Memory B cell (primary cell): ENCODE results near the gene COL21A1.

Experiments
- ATAC-seq: fragments of 150-1000 bp; cut with Tn5 transposase; 2 replicates; pipeline ENCODE4 v1.10.0; 2021; ENCODE audit warnings: low read depth, mild to moderate bottlenecking, moderate library complexity
- DNase-seq, 2 donors: peaks; one replicate each; pipeline ENCODE4 v3.0.0; 2022; ENCODE audit warnings: low spot score in 2 of 2
- H3K27ac Mint-ChIP-seq: one replicate; pipeline ENCODE4 v1.8.0; 2022; ENCODE audit warnings: mild to moderate bottlenecking, moderate library complexity, mixed read lengths
- H3K27me3 Mint-ChIP-seq: one replicate; pipeline ENCODE4 v1.8.0; 2022; ENCODE audit warnings: mixed read lengths
- H3K36me3 Mint-ChIP-seq: one replicate; pipeline ENCODE4 v1.8.0; 2022; ENCODE audit warnings: mild to moderate bottlenecking, mixed read lengths
- H3K4me1 Mint-ChIP-seq: one replicate; pipeline ENCODE4 v1.8.0; 2022; ENCODE audit warnings: mixed read lengths
- H3K4me3 Mint-ChIP-seq: one replicate; pipeline ENCODE4 v1.8.0; 2022; ENCODE audit warnings: mild to moderate bottlenecking, moderate library complexity, mixed read lengths
- H3K9me3 Mint-ChIP-seq: one replicate; pipeline ENCODE4 v1.8.0; 2022; ENCODE audit warnings: mixed read lengths

The COL21A1 gene

DNA sequence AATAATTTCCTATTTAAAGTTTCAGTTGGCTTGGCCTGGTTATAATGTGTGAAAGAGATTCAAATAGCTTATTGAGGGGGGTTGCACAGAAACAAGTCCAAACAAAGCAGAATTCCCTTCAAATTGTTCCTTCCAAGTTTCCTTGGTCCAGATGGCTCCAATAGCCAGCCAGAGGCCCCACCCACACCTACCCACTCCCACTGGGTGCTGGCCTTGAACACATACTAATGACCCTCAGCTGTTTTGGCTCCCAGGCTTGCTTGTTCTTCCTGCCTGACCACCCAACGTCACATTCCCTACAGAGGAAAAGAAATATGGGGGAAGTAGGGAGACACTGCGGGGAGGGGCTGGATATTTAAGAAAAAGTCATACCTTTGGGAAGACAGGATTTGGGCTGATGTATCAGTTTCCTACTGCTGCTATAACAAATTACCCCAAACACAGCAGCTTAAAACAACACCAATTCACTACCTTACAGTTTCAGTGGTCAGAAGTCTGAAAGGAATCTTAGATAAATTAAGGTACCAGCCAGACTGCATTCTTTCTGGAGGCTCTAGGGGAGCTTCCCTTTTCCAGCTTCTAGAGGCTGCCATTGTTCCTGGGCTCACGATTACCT lies 95.7 kb downstream of the COL21A1 start:
- H3K27ac Mint-ChIP-seq, result no peak overlapping the region
- ATAC-seq, result no peak
- H3K4me3 Mint-ChIP-seq, result no peak overlapping the region
- DNase-seq, result no peak
- no peaks in the 10 kb centered on the region for H3K4me1 Mint-ChIP-seq
- no peaks in the 10 kb centered on the region for H3K27me3 Mint-ChIP-seq
- peaks cover 31% of the 10 kb centered on the region for H3K9me3 Mint-ChIP-seq
- H3K36me3 Mint-ChIP-seq, result no peaks in the 10 kb centered on the region

DNA sequence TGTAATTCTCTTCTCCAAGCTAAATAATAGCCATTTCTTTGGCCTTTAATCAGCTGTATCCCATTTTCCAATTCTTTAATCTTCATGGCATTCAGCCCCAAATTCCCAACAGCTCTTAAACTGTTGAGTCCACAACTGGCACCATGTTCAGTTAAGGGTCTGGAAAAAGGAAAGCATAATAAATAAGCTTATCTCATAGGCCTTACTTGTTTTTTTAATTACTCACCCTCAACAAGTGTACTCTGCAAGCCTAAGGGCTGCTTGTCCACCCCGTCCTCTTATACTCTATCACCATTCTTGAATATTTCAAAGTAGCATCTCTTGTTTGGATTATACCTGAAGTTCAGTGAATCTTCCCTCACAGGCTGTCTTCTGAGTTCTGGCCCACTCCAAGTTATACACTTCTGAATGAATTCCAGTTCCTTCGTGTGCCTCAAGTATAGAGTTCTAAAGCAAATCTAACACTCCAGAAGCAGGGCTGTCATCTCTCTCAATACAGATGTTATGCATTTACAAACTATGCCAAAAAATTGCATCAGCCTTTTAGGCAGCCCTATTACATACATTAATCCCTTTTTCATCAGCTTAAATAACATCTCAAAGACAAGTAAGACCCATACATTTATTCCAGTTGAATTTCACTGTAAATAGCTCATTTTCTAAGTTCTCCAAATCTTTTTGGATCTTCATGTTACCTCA lies 98.7 kb downstream of the COL21A1 start:
- DNase-seq, result no peak
- no peaks in the 10 kb centered on the region for H3K36me3 Mint-ChIP-seq
- peaks cover 20% of the 10 kb centered on the region for H3K9me3 Mint-ChIP-seq
- no peak overlapping the region for H3K4me3 Mint-ChIP-seq
- H3K27ac Mint-ChIP-seq, result no peak overlapping the region
- no peaks in the 10 kb centered on the region for H3K4me1 Mint-ChIP-seq
- H3K27me3 Mint-ChIP-seq, result no peaks in the 10 kb centered on the region
- ATAC-seq, result no peak

GRCh38 chr6:56147766-56148165 lies 99.6 kb downstream of the COL21A1 start:
- DNase-seq (no peak), ATAC-seq (no peak)
- Mint-ChIP-seq H3K9me3 (peaks cover 19% of the 10 kb centered on the region), H3K4me1 (no peaks in the 10 kb centered on the region), H3K36me3 (no peaks in the 10 kb centered on the region), H3K27ac (no peak overlapping the region), H3K4me3 (no peak overlapping the region), H3K27me3 (no peaks in the 10 kb centered on the region)

DNA sequence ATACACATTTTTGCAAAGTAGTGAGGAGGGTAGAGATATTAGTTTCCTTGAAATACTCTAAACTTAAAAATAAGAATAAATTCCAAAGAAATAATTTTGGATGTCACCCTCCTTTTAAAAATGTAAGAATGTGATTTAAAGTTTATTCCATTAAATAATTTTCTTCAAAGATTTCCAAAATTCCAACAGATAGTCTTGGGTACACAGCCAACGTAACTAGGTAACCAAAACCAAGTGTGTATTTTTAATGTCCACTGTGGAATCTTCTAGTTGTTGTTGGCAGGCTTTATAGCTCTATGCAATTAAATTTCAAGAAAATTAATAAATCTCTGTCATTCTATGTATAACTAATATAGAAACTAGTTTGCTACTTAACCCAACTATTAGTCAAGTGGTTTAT lies 101.3 kb downstream of the COL21A1 start:
- Mint-ChIP-seq H3K27ac (no peak overlapping the region), H3K4me3 (no peak overlapping the region), H3K4me1 (no peaks in the 10 kb centered on the region), H3K27me3 (no peaks in the 10 kb centered on the region), H3K9me3 (peaks cover 21% of the 10 kb centered on the region), H3K36me3 (no peaks in the 10 kb centered on the region)
- no peak for ATAC-seq
- no peak for DNase-seq

GRCh38 chr6:56145616-56146015 lies 101.8 kb downstream of the COL21A1 start:
- ATAC-seq (no peak), DNase-seq (no peak)
- Mint-ChIP-seq H3K4me1 (no peaks in the 10 kb centered on the region), H3K9me3 (peaks cover 21% of the 10 kb centered on the region), H3K27ac (no peak overlapping the region), H3K27me3 (no peaks in the 10 kb centered on the region), H3K36me3 (no peaks in the 10 kb centered on the region), H3K4me3 (no peak overlapping the region)

- Mint-ChIP-seq H3K4me1 (no peaks in the 10 kb centered on the region), H3K4me3 (no peak overlapping the region), H3K9me3 (peaks cover 18% of the 10 kb centered on the region), H3K27me3 (no peaks in the 10 kb centered on the region), H3K36me3 (no peaks in the 10 kb centered on the region), H3K27ac (no peak overlapping the region)
- no peak for DNase-seq
- no peak for ATAC-seq
Measured at GRCh38 chr6:56144538-56145324, 102.6 kb downstream of the COL21A1 start.

- no peak for DNase-seq
- no peak overlapping the region for H3K4me3 Mint-ChIP-seq
- H3K27me3 Mint-ChIP-seq, result no peaks in the 10 kb centered on the region
- no peak overlapping the region for H3K27ac Mint-ChIP-seq
- no peaks in the 10 kb centered on the region for H3K4me1 Mint-ChIP-seq
- H3K36me3 Mint-ChIP-seq, result no peaks in the 10 kb centered on the region
- H3K9me3 Mint-ChIP-seq, result peaks cover 16% of the 10 kb centered on the region
- no peak for ATAC-seq
Measured at GRCh38 chr6:56143796-56144195, 103.6 kb downstream of the COL21A1 start.

DNA sequence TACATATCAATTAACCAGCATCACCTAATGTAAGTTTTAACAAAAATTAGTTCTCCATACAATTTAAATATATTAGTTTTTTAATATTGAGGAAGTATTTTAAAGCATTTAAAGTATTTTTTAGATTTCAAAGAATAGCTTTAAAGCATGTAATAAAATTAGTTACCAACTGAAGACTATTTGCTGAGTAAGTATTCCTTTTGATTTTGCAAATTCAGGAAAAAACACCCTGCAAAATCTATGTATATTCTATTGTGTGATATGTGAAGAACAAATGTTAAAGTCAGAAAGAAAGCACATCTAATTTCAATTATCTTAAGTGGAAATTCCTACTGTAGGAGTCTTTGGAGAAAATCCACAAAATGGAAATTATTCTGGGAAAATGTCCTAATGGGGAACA lies 107.3 kb downstream of the COL21A1 start:
- DNase-seq (no peak), ATAC-seq (no peak)
- H3K4me1 Mint-ChIP-seq, result no peaks in the 10 kb centered on the region
- H3K9me3 Mint-ChIP-seq, result peaks cover 15% of the 10 kb centered on the region
- no peaks in the 10 kb centered on the region for H3K36me3 Mint-ChIP-seq
- H3K27ac Mint-ChIP-seq, result no peak overlapping the region
- no peaks in the 10 kb centered on the region for H3K27me3 Mint-ChIP-seq
- no peak overlapping the region for H3K4me3 Mint-ChIP-seq

- Mint-ChIP-seq H3K4me1 (no peaks in the 10 kb centered on the region), H3K36me3 (no peaks in the 10 kb centered on the region), H3K27me3 (no peaks in the 10 kb centered on the region), H3K27ac (no peak overlapping the region), H3K9me3 (peaks cover 13% of the 10 kb centered on the region), H3K4me3 (no peak overlapping the region)
- DNase-seq (no peak), ATAC-seq (no peak)
Measured at GRCh38 chr6:56115715-56116114, 131.7 kb downstream of the COL21A1 start.

- Mint-ChIP-seq H3K36me3 (no peaks in the 10 kb centered on the region), H3K4me3 (no peak overlapping the region), H3K27ac (no peak overlapping the region), H3K27me3 (no peaks in the 10 kb centered on the region), H3K9me3 (peaks cover 5% of the 10 kb centered on the region), H3K4me1 (no peaks in the 10 kb centered on the region)
- DNase-seq (no peak), ATAC-seq (no peak)
Measured at GRCh38 chr6:56109149-56109548, 138.2 kb downstream of the COL21A1 start.

GRCh38 chr6:56106231-56106630 lies 141.1 kb downstream of the COL21A1 start:
- DNase-seq, result no peak
- Mint-ChIP-seq H3K27ac (no peak overlapping the region), H3K9me3 (peaks cover 5% of the 10 kb centered on the region), H3K36me3 (no peaks in the 10 kb centered on the region), H3K4me1 (no peaks in the 10 kb centered on the region), H3K27me3 (no peaks in the 10 kb centered on the region), H3K4me3 (no peak overlapping the region)
- no peak for ATAC-seq

DNA sequence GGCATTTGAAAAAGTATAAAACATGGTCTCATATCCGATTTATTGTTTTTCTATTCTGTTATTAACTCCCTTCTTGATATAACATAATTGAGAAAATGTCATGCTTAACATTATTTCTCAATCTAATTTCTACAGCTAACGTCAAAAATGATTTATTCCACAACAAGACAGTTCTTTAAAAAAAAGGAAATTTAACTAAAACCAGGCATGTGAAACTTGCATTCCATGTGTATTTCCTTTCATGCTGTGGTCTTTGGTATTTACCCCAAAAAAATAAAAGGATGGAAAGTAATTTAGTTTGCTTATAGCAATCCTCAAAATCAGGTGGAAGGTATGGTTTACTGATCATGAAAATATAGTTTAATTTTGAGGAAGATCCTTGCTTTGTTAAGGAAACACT lies 142.8 kb downstream of the COL21A1 start:
- Mint-ChIP-seq H3K27ac (no peak overlapping the region), H3K4me3 (no peak overlapping the region), H3K9me3 (peaks cover 6% of the 10 kb centered on the region), H3K27me3 (no peaks in the 10 kb centered on the region), H3K36me3 (no peaks in the 10 kb centered on the region), H3K4me1 (no peaks in the 10 kb centered on the region)
- DNase-seq (no peak), ATAC-seq (no peak)

DNA sequence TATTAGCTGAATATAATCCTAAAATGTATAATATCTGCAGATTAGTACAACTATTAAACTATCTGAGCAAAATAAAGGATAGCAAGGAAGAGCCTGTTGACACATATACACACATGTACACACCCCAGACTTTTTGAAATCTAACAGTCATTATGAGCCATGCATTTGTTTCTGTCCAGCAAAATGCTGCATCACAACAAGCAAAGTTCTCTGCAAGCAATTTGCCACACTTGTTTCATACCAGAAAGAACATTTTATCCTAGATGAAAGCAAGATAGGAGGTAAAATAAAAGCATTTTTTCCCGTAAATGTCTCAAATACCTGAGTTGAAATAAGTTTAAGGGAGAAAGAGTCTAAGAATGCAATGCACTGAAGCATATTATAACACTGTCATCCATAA lies 145.2 kb downstream of the COL21A1 start:
- H3K27me3 Mint-ChIP-seq, result no peaks in the 10 kb centered on the region
- no peaks in the 10 kb centered on the region for H3K4me1 Mint-ChIP-seq
- ATAC-seq (no peak), DNase-seq (no peak)
- H3K4me3 Mint-ChIP-seq, result no peak overlapping the region
- no peak overlapping the region for H3K27ac Mint-ChIP-seq
- H3K9me3 Mint-ChIP-seq, result peaks cover 8% of the 10 kb centered on the region
- no peaks in the 10 kb centered on the region for H3K36me3 Mint-ChIP-seq

- ATAC-seq, result no peak
- no peak for DNase-seq
- Mint-ChIP-seq H3K27ac (no peak overlapping the region), H3K4me3 (no peak overlapping the region), H3K4me1 (no peaks in the 10 kb centered on the region), H3K9me3 (peaks cover 6% of the 10 kb centered on the region), H3K27me3 (no peaks in the 10 kb centered on the region), H3K36me3 (no peaks in the 10 kb centered on the region)
Measured at GRCh38 chr6:56101141-56101553, 146.2 kb downstream of the COL21A1 start.
